Measurements from ENCODE around the gene SOX8. TPM values are rescaled to one million over a fixed set of nuclear protein-coding genes. Genes with fewer than 3 reads are reported as not detected.

SOX8 gene
- polyA plus RNA-seq, 1 donor from 2014 or later = 3.9 TPM

DNA sequence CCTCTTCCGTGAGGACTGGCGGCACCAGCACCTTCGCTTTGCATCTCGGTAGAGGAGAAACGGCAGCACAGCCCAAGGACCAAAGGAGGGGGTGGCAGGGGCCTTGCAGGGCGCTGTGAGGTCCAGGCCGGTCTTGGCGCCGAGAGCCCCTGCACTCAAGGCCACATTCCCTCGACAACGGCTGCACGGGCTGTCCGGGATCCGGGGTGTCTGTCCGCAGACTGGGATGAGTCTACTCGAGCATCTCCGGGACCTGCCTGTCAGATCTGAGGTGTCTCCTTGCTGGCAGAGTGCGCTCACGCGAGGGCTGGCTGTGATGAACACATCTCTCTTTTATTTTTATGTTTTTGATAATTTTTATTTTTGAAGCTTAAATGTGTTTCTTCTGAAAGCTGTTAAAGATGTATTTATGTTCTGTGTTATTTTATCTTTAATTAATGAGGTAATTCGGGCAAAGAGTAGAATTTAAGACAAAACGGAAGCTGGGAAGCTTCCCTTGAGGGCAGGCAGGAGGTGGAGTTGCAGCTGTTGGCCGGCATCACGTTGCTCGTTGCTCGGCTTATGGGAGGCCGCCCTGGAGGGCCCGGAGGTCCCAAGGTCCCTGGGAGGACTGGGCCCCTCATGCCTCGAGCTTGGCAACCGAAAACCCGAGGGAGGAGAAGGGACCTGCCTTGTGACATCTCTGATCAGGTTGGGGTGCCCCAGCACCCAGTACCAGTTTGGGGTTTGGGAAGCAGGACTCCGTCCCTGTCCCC lies 4.3 kb downstream of the SOX8 start:
- Histone ChIP-seq H3K9me3 (ENCODE audit: low read length) (no peaks in the 10 kb centered on the region), H3K79me2 (replicated peaks; ENCODE audit: insufficient read depth, low read length) (no peaks in the 10 kb centered on the region), H3K4me3 (ENCODE audit: low read length) (no peak overlapping the region), H3K9ac (ENCODE audit: low read length) (no peak overlapping the region), H3K27me3 (ENCODE audit: insufficient read depth, low read depth, low read length) (peaks cover 16% of the 10 kb centered on the region), H3K36me3 (ENCODE audit: insufficient read depth, low read length) (no peaks in the 10 kb centered on the region), H3K27ac (ENCODE audit: low read length) (no peak overlapping the region), H3K9me2 (ENCODE audit: insufficient read depth, low read length) (no peaks in the 10 kb centered on the region), H3K4me2 (ENCODE audit: low read length) (no peak overlapping the region), H2AFZ (ENCODE audit: low read depth, low read length) (no peak overlapping the region), H3F3A (ENCODE audit: insufficient read depth, low read length, poor library complexity, severe bottlenecking) (no peaks in the 10 kb centered on the region), H4K20me1 (ENCODE audit: insufficient read depth) (no peaks in the 10 kb centered on the region)
- TF ChIP-seq EP300 (conservative IDR thresholded peaks at IDR 0.05; ENCODE audit: poor library complexity, severe bottlenecking) = no peak
- no peak for TF ChIP-seq MXI1 (conservative IDR thresholded peaks at IDR 0.05; ENCODE audit: poor library complexity, severe bottlenecking)
- TF ChIP-seq, protein P1, sequence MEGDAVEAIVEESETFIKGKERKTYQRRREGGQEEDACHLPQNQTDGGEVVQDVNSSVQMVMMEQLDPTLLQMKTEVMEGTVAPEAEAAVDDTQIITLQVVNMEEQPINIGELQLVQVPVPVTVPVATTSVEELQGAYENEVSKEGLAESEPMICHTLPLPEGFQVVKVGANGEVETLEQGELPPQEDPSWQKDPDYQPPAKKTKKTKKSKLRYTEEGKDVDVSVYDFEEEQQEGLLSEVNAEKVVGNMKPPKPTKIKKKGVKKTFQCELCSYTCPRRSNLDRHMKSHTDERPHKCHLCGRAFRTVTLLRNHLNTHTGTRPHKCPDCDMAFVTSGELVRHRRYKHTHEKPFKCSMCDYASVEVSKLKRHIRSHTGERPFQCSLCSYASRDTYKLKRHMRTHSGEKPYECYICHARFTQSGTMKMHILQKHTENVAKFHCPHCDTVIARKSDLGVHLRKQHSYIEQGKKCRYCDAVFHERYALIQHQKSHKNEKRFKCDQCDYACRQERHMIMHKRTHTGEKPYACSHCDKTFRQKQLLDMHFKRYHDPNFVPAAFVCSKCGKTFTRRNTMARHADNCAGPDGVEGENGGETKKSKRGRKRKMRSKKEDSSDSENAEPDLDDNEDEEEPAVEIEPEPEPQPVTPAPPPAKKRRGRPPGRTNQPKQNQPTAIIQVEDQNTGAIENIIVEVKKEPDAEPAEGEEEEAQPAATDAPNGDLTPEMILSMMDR (IDR thresholded peaks at IDR 0.05; ENCODE audit: poor library complexity, severe bottlenecking) = no peak
- no peak for TF ChIP-seq POLR2AphosphoS5 (IDR thresholded peaks at IDR 0.05)
- TF ChIP-seq SMC3 (conservative IDR thresholded peaks at IDR 0.05; ENCODE audit: poor library complexity) = no peak
- TF ChIP-seq, protein P2, sequence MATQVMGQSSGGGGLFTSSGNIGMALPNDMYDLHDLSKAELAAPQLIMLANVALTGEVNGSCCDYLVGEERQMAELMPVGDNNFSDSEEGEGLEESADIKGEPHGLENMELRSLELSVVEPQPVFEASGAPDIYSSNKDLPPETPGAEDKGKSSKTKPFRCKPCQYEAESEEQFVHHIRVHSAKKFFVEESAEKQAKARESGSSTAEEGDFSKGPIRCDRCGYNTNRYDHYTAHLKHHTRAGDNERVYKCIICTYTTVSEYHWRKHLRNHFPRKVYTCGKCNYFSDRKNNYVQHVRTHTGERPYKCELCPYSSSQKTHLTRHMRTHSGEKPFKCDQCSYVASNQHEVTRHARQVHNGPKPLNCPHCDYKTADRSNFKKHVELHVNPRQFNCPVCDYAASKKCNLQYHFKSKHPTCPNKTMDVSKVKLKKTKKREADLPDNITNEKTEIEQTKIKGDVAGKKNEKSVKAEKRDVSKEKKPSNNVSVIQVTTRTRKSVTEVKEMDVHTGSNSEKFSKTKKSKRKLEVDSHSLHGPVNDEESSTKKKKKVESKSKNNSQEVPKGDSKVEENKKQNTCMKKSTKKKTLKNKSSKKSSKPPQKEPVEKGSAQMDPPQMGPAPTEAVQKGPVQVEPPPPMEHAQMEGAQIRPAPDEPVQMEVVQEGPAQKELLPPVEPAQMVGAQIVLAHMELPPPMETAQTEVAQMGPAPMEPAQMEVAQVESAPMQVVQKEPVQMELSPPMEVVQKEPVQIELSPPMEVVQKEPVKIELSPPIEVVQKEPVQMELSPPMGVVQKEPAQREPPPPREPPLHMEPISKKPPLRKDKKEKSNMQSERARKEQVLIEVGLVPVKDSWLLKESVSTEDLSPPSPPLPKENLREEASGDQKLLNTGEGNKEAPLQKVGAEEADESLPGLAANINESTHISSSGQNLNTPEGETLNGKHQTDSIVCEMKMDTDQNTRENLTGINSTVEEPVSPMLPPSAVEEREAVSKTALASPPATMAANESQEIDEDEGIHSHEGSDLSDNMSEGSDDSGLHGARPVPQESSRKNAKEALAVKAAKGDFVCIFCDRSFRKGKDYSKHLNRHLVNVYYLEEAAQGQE (IDR thresholded peaks at IDR 0.05; ENCODE audit: borderline replicate concordance) = no peak
- no peak for TF ChIP-seq RAD21 (conservative IDR thresholded peaks at IDR 0.05)
- TF ChIP-seq TAF1 (IDR thresholded peaks at IDR 0.05; ENCODE audit: low read depth) = no peak
- no peak for TF ChIP-seq EZH2 (IDR thresholded peaks at IDR 0.05; ENCODE audit: borderline replicate concordance, insufficient read depth, low read length, poor library complexity, severe bottlenecking)

DNA sequence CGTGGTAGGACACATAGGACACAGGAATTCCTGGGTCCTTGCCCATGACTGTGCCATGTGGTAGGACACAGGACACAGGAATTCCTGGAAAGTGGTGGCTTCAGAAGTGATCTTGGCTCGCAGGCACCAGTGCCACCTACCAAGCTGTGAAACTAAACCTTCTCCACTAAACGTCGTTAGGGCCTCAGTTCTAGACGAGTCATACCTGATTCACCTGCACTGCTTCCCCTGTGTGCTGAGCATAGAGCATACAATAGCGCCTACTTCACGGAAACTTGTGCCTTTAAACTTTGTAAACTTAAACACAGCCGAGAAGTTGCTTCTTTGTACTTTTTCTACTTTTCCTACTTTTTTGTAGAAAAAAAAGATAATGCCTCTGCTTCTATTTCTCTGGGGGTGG lies 4.8 kb downstream of the SOX8 start:
- H3K27ac ChIP-seq (ENCODE audit: low read length) = no peak overlapping the region
- no peak overlapping the region for H3K4me2 ChIP-seq (ENCODE audit: low read length)
- H4K20me1 ChIP-seq (ENCODE audit: insufficient read depth) = no peaks in the 10 kb centered on the region
- TF ChIP-seq MXI1 (conservative IDR thresholded peaks at IDR 0.05; ENCODE audit: poor library complexity, severe bottlenecking) = no peak
- no peak for TF ChIP-seq POLR2AphosphoS5 (IDR thresholded peaks at IDR 0.05)
- TF ChIP-seq RAD21 (conservative IDR thresholded peaks at IDR 0.05) = no peak
- TF ChIP-seq, protein P1 (IDR thresholded peaks at IDR 0.05; ENCODE audit: poor library complexity, severe bottlenecking) = no peak
- no peak for TF ChIP-seq TAF1 (IDR thresholded peaks at IDR 0.05; ENCODE audit: low read depth)
- TF ChIP-seq, protein P2 (IDR thresholded peaks at IDR 0.05; ENCODE audit: borderline replicate concordance) = no peak
- TF ChIP-seq EP300 (conservative IDR thresholded peaks at IDR 0.05; ENCODE audit: poor library complexity, severe bottlenecking) = no peak
- no peak for TF ChIP-seq SMC3 (conservative IDR thresholded peaks at IDR 0.05; ENCODE audit: poor library complexity)
- TF ChIP-seq EZH2 (IDR thresholded peaks at IDR 0.05; ENCODE audit: borderline replicate concordance, insufficient read depth, low read length, poor library complexity, severe bottlenecking) = no peak
- H3F3A ChIP-seq (ENCODE audit: insufficient read depth, low read length, poor library complexity, severe bottlenecking) = no peaks in the 10 kb centered on the region
- no peak overlapping the region for H3K4me3 ChIP-seq (ENCODE audit: low read length)
- no peak overlapping the region for H2AFZ ChIP-seq (ENCODE audit: low read depth, low read length)
- no peak overlapping the region for H3K9ac ChIP-seq (ENCODE audit: low read length)
- no peaks in the 10 kb centered on the region for H3K9me2 ChIP-seq (ENCODE audit: insufficient read depth, low read length)
- H3K9me3 ChIP-seq (ENCODE audit: low read length) = no peaks in the 10 kb centered on the region
- no peaks in the 10 kb centered on the region for H3K36me3 ChIP-seq (ENCODE audit: insufficient read depth, low read length)
- H3K79me2 ChIP-seq (replicated peaks; ENCODE audit: insufficient read depth, low read length) = no peaks in the 10 kb centered on the region
- peaks cover 11% of the 10 kb centered on the region for H3K27me3 ChIP-seq (ENCODE audit: insufficient read depth, low read depth, low read length)

Measured in neural cell (in vitro differentiated cells).